ENCODE results near the gene UBXN6.

Gene UBXN6

GRCh38 chr19:4415352-4415751 is 42.2 kb downstream of the UBXN6 start:
- no peak for TF ChIP-seq CTCF (IDR thresholded peaks at IDR 0.05)

GRCh38 chr19:4414800-4415321 is 42.7 kb downstream of the UBXN6 start:
- TF ChIP-seq CTCF (IDR thresholded peaks at IDR 0.05) = no peak

- TF ChIP-seq CTCF (IDR thresholded peaks at IDR 0.05) = no peak
These were observed 43.3 kb downstream of the UBXN6 start for GRCh38 chr19:4414144-4414799.

GRCh38 chr19:4413588-4413987 is 44.0 kb downstream of the UBXN6 start:
- no peak for TF ChIP-seq CTCF (IDR thresholded peaks at IDR 0.05)

GRCh38 chr19:4409123-4409933 is 48.3 kb downstream of the UBXN6 start:
- TF ChIP-seq CTCF (IDR thresholded peaks at IDR 0.05) = no peak

GRCh38 chr19:4406626-4407025 is 51.0 kb downstream of the UBXN6 start:
- TF ChIP-seq CTCF (IDR thresholded peaks at IDR 0.05) = no peak

GRCh38 chr19:4405977-4406376 is 51.6 kb downstream of the UBXN6 start:
- no peak for TF ChIP-seq CTCF (IDR thresholded peaks at IDR 0.05)
